MM.1S (cell line): Measurements from ENCODE around the gene DPH2.

Experiments used
- DNase-seq: peaks from one replicate; pipeline ENCODE4 v3.0.0-alpha.2; 2015
- H2AFZ ChIP-seq: fragments of 300-600 bp; sonication (generic); 2 replicates; pipeline ENCODE4 v1.6.0; 2016; ENCODE audit warnings: antibody characterized with exemption, low read length
- H3F3A ChIP-seq: fragments of 300-600 bp; sonication (generic); 2 replicates; pipeline ENCODE4 v1.6.1; 2016; ENCODE audit warnings: mild to moderate bottlenecking, antibody characterized with exemption, low read length, moderate library complexity, mixed read lengths; ENCODE audit not compliant: insufficient read depth
- H3K27ac ChIP-seq: fragments of 300-600 bp; sonication (generic); 2 replicates; pipeline ENCODE4 v1.5.1; 2016; ENCODE audit warnings: mild to moderate bottlenecking, low read length
- H3K27me3 ChIP-seq: fragments of 300-600 bp; sonication (generic); replicated peaks from 2 replicates; pipeline ENCODE4 v1.6.0; 2016; ENCODE audit warnings: low read length; ENCODE audit not compliant: insufficient read depth
- H3K36me3 ChIP-seq: fragments of 300-600 bp; sonication (generic); replicated peaks from 2 replicates; pipeline ENCODE4 v1.6.1; 2016; ENCODE audit warnings: mild to moderate bottlenecking, low read length, mixed read lengths; ENCODE audit not compliant: insufficient read depth
- H3K4me1 ChIP-seq: fragments of 300-600 bp; sonication (generic); 2 replicates; pipeline ENCODE4 v1.6.1; 2016; ENCODE audit warnings: low read length, mixed read lengths
- H3K4me2 ChIP-seq: fragments of 300-600 bp; sonication (generic); 2 replicates; pipeline ENCODE4 v1.6.0; 2016; ENCODE audit warnings: low read depth, low read length
- H3K4me3 ChIP-seq: fragments of 300-600 bp; sonication (generic); 2 replicates; pipeline ENCODE4 v1.5.1; 2016; ENCODE audit warnings: low read length, mixed read lengths
- H3K79me2 ChIP-seq: fragments of 300-600 bp; sonication (generic); 2 replicates; pipeline ENCODE4 v1.6.1; 2016; ENCODE audit warnings: mixed run types, low read length, mixed read lengths
- H3K9ac ChIP-seq: fragments of 300-600 bp; sonication (generic); 2 replicates; pipeline ENCODE4 v1.6.1; 2016; ENCODE audit warnings: low read length, mixed read lengths
- H3K9me2 ChIP-seq: fragments of 300-600 bp; sonication (generic); replicated peaks from 2 replicates; pipeline ENCODE4 v1.6.1; 2016; ENCODE audit warnings: mild to moderate bottlenecking, low read length, mixed read lengths; ENCODE audit not compliant: insufficient read depth
- H3K9me3 ChIP-seq: fragments of 300-600 bp; sonication (generic); replicated peaks from 2 replicates; pipeline ENCODE4 v1.6.1; 2016; ENCODE audit warnings: mild to moderate bottlenecking, low read length, mixed read lengths; ENCODE audit not compliant: insufficient read depth
- H4K20me1 ChIP-seq: fragments of 300-600 bp; sonication (generic); 2 replicates; pipeline ENCODE4 v1.6.1; 2016; ENCODE audit warnings: mild to moderate bottlenecking, low read length, moderate library complexity, mixed read lengths; ENCODE audit not compliant: insufficient read depth
- CTCF ChIP-seq: fragments of 300-600 bp; sonication (generic); IDR thresholded peaks from 2 replicates; pipeline ENCODE4 v1.5.1; 2016; ENCODE audit warnings: antibody characterized with exemption, low read length, mixed read lengths
- EZH2 ChIP-seq: fragments of 300-600 bp; sonication (generic); optimal IDR thresholded peaks from 2 replicates; pipeline ENCODE3; 2017; ENCODE audit warnings: low read depth, mild to moderate bottlenecking, antibody characterized with exemption, low read length, mixed read lengths
- EZH2phosphoT487 ChIP-seq: fragments of 300-600 bp; sonication (generic); IDR thresholded peaks from 2 replicates; pipeline ENCODE4 v1.6.1; 2018; ENCODE audit warnings: antibody characterized with exemption, low read length

DPH2 gene

GRCh38 chr1:43976045-43976444, 6.2 kb downstream of the DPH2 start:
- Histone ChIP-seq H3K9me2 (no peaks in the 10 kb centered on the region), H3F3A (peaks cover 27% of the 10 kb centered on the region), H3K27ac (no peak overlapping the region)

GRCh38 chr1:43976890-43977289, 7.1 kb downstream of the DPH2 start:
- Histone ChIP-seq H3K9me2 (no peaks in the 10 kb centered on the region), H3K27me3 (no peaks in the 10 kb centered on the region), H3F3A (peaks cover 27% of the 10 kb centered on the region), H3K27ac (no peak overlapping the region), H3K9ac (no peak overlapping the region), H3K79me2 (peaks cover 49% of the 10 kb centered on the region), H4K20me1 (peaks cover 4% of the 10 kb centered on the region; the same call in 1 of the 2 replicates), H3K4me3 (no peak overlapping the region), H3K4me1 (peaks cover 36% of the 10 kb centered on the region), H3K9me3 (no peaks in the 10 kb centered on the region), H3K4me2 (0 out of 2 replicates have a peak overlapping the region, but pooled peaks have one; percentile 6), H3K36me3 (0 out of 2 replicates have a peak, but pooled peaks cover 3% of the 10 kb centered on the region), H2AFZ (no peak overlapping the region)
- no peak for DNase-seq
- TF ChIP-seq EZH2phosphoT487 (no peak), CTCF (no peak), EZH2 (no peak)

More at GRCh38 chr1:43976045-43976444, 6.2 kb downstream of the DPH2 start:
- peaks cover 4% of the 10 kb centered on the region; the same call in 1 of the 2 replicates for H4K20me1 ChIP-seq
- TF ChIP-seq EZH2phosphoT487 = no peak
- TF ChIP-seq EZH2 = no peak
- no peak for TF ChIP-seq CTCF
- 0 out of 2 replicates have a peak, but pooled peaks cover 3% of the 10 kb centered on the region for H3K36me3 ChIP-seq
- no peak overlapping the region for H2AFZ ChIP-seq
- H3K4me3 ChIP-seq = peak overlapping the region; percentile 96
- peak overlapping the region; percentile 95; the same call in 1 of the 2 replicates for H3K9ac ChIP-seq
- no peak for DNase-seq
- H3K79me2 ChIP-seq = peaks cover 53% of the 10 kb centered on the region
- peaks cover 39% of the 10 kb centered on the region for H3K4me1 ChIP-seq
- H3K9me3 ChIP-seq = no peaks in the 10 kb centered on the region
- peak overlapping the region; percentile 87 for H3K4me2 ChIP-seq
- no peaks in the 10 kb centered on the region for H3K27me3 ChIP-seq

GRCh38 chr1:43977376-43978263, 7.8 kb downstream of the DPH2 start:
- H3K27me3 ChIP-seq = no peaks in the 10 kb centered on the region
- peak overlapping the region; percentile 99; the same call in 1 of the 2 replicates for H3K4me2 ChIP-seq
- no peak for DNase-seq
- H3K9me2 ChIP-seq = no peaks in the 10 kb centered on the region
- 0 out of 2 replicates have a peak, but pooled peaks cover 3% of the 10 kb centered on the region for H3K36me3 ChIP-seq
- H3K9me3 ChIP-seq = no peaks in the 10 kb centered on the region
- H3K79me2 ChIP-seq = peaks cover 51% of the 10 kb centered on the region
- TF ChIP-seq EZH2 = no peak
- no peak for TF ChIP-seq EZH2phosphoT487
- TF ChIP-seq CTCF = no peak
- peaks cover 36% of the 10 kb centered on the region for H3K4me1 ChIP-seq
- no peak overlapping the region for H3K4me3 ChIP-seq
- no peak overlapping the region for H3K9ac ChIP-seq
- peaks cover 27% of the 10 kb centered on the region for H3F3A ChIP-seq
- no peak overlapping the region for H3K27ac ChIP-seq
- no peak overlapping the region for H2AFZ ChIP-seq
- peaks cover 4% of the 10 kb centered on the region; the same call in 1 of the 2 replicates for H4K20me1 ChIP-seq
